LNCaP clone FGC (cell line): ENCODE measurements around the gene SP5.

Source experiments
- DNase-seq: peaks from one replicate; pipeline ENCODE4 v3.0.0-alpha.2; 2011; ENCODE audit warnings: low read depth
- H3K4me3 ChIP-seq: 2 replicates; pipeline ENCODE4 v1.5.1; 2011; ENCODE audit warnings: mild to moderate bottlenecking, low read depth, low read length, control low read depth
- TF ChIP-seq, protein P1 (sequence below): IDR thresholded peaks from 2 replicates; pipeline ENCODE4 v1.5.1; 2012; ENCODE audit warnings: mild to moderate bottlenecking; ENCODE audit not compliant: control insufficient read depth, insufficient read depth; ENCODE audit errors: extremely low read depth

Gene SP5

DNA sequence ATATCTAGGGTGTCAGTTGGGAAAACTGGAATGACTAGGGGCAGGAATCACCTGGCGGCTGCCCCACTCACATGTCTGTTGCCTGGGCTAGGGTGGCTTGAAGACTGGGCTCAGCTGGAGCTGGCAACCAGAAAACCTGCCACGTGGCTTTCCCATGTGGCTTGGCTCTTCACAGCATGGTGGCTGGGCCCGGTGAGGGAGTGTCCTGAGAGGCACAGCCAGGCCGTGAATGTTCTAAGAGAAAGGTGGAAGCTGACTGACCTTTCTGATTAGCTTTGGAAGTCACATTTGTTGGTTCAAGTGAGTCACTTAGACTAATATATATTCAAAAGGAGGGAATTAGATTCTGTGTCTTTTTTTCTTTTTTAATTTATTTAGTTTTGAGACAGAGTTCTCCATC is 22.7 kb downstream of the SP5 start:
- no peak for DNase-seq
- no peak overlapping the region for H3K4me3 ChIP-seq
- TF ChIP-seq, protein P1, sequence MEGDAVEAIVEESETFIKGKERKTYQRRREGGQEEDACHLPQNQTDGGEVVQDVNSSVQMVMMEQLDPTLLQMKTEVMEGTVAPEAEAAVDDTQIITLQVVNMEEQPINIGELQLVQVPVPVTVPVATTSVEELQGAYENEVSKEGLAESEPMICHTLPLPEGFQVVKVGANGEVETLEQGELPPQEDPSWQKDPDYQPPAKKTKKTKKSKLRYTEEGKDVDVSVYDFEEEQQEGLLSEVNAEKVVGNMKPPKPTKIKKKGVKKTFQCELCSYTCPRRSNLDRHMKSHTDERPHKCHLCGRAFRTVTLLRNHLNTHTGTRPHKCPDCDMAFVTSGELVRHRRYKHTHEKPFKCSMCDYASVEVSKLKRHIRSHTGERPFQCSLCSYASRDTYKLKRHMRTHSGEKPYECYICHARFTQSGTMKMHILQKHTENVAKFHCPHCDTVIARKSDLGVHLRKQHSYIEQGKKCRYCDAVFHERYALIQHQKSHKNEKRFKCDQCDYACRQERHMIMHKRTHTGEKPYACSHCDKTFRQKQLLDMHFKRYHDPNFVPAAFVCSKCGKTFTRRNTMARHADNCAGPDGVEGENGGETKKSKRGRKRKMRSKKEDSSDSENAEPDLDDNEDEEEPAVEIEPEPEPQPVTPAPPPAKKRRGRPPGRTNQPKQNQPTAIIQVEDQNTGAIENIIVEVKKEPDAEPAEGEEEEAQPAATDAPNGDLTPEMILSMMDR = no peak

DNA sequence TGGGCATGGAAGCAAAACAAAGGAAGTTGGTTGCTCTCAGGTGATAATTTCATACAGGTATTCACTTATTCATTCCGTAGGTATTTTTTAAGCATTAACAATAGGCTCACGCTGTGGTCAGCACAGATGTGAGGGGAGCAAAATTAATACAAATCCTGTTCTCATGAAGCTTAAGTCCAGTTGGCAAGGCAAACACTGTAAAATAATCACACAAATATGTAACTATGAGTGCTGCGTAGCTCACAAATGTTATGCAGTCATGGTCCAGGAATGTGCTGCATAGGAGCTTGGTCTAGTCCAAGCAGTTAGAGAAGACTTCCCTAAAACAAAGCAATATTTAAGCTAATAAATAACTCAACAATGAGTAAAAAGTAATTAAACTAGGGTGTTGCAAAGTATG is 23.9 kb downstream of the SP5 start:
- TF ChIP-seq, protein P1 = no peak
- no peak overlapping the region for H3K4me3 ChIP-seq
- DNase-seq = peak; percentile 76

DNA sequence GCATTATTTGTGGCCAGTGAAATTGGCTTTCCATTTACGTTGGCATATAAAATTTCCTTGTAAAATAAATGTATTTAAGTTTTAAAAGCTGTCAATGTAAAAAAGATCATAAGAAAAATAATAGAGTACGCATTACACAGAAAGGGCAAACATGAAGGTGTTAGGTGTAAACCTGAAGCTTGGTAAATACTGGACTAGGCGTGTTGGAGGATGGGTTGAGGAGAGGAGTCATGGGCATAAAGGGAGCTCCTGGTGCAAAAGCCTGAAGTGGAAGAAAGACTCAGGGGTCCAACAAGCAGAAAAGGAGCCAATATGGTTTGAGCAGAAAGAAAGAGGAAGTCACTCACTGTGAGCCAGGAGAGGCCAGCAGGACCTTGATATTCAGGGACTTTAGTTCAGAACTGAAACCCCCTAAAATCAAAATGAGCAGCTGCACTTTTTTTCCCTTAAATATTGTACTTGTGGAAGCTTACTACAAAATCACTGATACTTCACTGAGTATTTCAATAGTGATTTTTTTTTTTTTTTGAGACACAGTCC is 24.4 kb downstream of the SP5 start:
- TF ChIP-seq, protein P1 = no peak
- DNase-seq = peak; percentile 38

DNA sequence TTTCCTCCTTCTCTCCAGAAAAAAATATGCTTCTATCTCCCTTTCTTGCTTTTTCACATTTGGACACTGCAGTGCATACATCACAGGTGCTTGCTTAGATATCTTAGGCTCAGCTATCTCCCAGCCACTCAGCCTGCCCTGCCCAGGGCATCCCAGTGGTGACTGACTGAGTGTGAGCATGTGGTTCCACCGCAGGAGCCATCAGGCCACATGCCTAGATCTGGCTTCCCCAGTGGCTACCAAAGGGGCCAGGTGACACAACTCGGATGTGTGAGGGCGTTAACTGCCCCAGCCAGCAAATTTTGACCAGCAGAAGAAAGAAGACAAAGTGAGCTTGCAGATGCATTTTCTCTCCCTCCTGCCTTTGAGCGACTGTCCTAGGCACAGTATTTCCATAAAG is 25.5 kb downstream of the SP5 start:
- no peak for DNase-seq
- TF ChIP-seq, protein P1 = no peak
- no peak overlapping the region for H3K4me3 ChIP-seq

More for the DNA sequence above, 24.4 kb downstream of the SP5 start:
- H3K4me3 ChIP-seq = no peak overlapping the region

DNA sequence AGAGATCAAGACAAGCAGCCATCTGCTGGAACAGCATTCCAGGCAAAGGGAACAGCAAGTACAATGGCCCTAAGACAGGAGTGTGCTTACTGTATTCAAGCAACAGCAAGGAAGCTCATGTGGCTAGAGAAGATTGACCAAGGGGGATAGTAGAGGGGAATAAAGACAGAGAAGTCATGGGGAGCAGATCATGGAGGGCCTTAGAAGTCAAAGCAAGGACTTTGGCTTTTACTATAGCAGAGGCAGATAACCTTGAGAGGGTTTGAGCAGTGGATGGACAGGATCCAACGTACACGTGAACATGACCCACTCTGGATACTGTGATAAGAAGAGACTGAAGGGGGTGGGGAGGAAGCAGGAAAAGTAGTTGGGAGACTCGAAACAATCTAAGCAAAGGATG is 26.9 kb downstream of the SP5 start:
- TF ChIP-seq, protein P1 = no peak
- DNase-seq = no peak
- no peak overlapping the region for H3K4me3 ChIP-seq

DNA sequence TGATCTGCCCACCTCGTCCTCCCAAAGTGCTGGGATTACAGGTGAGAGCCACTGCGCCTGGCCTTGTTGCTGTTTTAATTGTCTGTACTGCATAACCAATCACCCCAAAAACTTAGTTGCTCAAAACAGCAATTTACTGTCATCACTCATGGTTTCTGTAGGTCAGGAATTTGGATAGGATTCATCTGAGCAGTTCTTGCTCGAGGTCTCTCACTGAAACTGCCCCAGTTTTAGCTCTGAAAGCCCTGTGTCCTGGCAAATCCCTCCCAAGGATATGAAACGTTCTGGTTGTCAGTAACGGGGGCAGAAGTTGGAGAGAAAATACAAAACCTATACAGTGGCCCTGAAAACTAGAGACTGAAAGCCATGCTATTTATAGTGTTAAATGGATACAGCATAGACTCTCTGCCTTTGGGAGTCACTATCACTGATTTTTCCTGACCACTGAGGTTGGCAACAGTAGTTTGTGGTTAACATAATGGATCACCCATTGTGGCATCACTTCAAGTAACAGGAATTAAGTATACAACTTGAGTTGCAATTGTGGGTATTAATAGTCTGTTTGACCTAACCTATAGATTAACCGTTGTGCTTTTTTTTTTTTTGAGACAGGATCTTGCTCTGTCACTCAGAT is 27.9 kb downstream of the SP5 start:
- TF ChIP-seq, protein P1 = no peak
- no peak for DNase-seq
- H3K4me3 ChIP-seq = no peak overlapping the region
